Vagina (tissue), 2 donors: Measurements from ENCODE around the gene NHP2.

Source experiments
- POLR2A ChIP-seq, 2 donors: fragments of 450-650 bp; IDR thresholded peaks; one replicate each; pipeline ENCODE4 v1.6.1; 2017; ENCODE audit warnings: antibody characterized with exemption in 2 of 2, mild to moderate bottlenecking in 2 of 2, moderate library complexity in 2 of 2
- POLR2AphosphoS5 ChIP-seq, 2 donors: sonication (generic); formaldehyde crosslinking; IDR thresholded peaks; one replicate each; pipeline ENCODE4 v1.9.0; 2017; ENCODE audit warnings: antibody characterized with exemption in 2 of 2, mild to moderate bottlenecking in 2 of 2, low read depth in 1 of 2; ENCODE audit not compliant: insufficient read depth in 1 of 2
- TF ChIP-seq, protein P1 (sequence below), 3 experiments: fragments of 450-650 bp in 2 of 3; fragments of 200-600 bp in 1 of 3; sonication (generic) in 1 of 3; IDR thresholded peaks; one replicate each; pipeline ENCODE4 v1.5.1; 2017 to 2019; ENCODE audit warnings: antibody characterized with exemption in 3 of 3, mild to moderate bottlenecking in 2 of 3, moderate library complexity in 2 of 3

DNA sequence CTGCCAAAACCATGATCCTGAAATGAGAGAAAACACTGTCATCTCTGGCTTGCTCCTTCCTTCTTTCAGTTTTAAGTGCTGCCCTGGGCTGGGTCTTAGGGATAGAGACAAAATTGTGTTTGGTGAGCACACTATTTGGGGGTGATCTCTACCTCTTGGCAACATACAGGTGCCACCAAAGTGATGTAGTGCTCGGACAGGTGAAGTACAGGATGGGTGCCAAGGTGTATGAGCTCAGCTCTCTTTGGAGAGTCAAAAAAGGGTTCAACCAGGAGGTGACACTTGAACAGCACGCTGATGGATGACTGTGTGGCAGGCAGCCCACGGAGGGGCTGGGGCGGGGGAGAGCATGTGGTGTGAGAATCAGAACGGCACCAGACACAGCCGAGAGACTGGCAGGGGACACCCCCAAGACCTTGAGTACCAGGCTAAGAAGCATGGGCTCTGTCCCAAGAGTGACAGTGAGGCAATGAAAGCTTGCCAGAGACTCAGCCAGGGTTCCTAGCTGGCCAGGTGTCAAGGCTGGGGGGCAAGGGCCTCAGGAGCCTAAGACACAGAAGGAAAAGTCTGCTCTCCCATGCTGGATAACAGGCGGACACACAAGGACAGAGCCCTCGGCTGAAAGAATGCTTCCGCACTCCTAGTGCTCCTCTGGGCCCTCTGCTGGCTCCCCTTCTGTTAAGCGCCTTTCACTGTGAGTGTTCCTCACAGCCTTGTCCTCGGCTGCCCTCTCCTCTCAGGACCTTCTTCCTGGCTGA is 2.5 kb downstream of the NHP2 start:
- TF ChIP-seq, protein P1, sequence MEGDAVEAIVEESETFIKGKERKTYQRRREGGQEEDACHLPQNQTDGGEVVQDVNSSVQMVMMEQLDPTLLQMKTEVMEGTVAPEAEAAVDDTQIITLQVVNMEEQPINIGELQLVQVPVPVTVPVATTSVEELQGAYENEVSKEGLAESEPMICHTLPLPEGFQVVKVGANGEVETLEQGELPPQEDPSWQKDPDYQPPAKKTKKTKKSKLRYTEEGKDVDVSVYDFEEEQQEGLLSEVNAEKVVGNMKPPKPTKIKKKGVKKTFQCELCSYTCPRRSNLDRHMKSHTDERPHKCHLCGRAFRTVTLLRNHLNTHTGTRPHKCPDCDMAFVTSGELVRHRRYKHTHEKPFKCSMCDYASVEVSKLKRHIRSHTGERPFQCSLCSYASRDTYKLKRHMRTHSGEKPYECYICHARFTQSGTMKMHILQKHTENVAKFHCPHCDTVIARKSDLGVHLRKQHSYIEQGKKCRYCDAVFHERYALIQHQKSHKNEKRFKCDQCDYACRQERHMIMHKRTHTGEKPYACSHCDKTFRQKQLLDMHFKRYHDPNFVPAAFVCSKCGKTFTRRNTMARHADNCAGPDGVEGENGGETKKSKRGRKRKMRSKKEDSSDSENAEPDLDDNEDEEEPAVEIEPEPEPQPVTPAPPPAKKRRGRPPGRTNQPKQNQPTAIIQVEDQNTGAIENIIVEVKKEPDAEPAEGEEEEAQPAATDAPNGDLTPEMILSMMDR (IDR thresholded peaks at IDR 0.05), result no peak
- TF ChIP-seq POLR2A (IDR thresholded peaks at IDR 0.05) (no peak), POLR2AphosphoS5 (IDR thresholded peaks at IDR 0.05; ENCODE audit: insufficient read depth in 1 of 2, low read depth in 1 of 2) (no peak)
